CD14-positive monocyte (primary cell): Measurements from ENCODE around the gene NDRG3. TPM values are rescaled to one million over a fixed set of nuclear protein-coding genes. Genes with fewer than 3 reads are reported as not detected.

Experiments
- DNase-seq, 3 donors: peaks; one replicate each; pipeline ENCODE4 v3.0.0-alpha.2; 2011 to 2022
- H2AFZ ChIP-seq: 2 replicates; pipeline ENCODE4 v1.6.0; 2012; ENCODE audit warnings: mild to moderate bottlenecking, low read depth, low read length, inconsistent platforms; ENCODE audit not compliant: insufficient read depth, poor library complexity, severe bottlenecking
- H3K27ac ChIP-seq, 2 donors: 1 replicate in 1 of 2; 2 replicates in 1 of 2; pipeline ENCODE4 v1.5.1; 2012 to 2013; ENCODE audit warnings: low read length in 2 of 2, control low read depth in 1 of 2, inconsistent platforms in 1 of 2, low read depth in 1 of 2, mild to moderate bottlenecking in 1 of 2
- H3K27me3 ChIP-seq, 2 donors: one replicate each; pipeline versions ENCODE4 v1.6.0 to v1.6.1; 2011 to 2013; ENCODE audit warnings: low read length in 2 of 2; ENCODE audit not compliant: control insufficient read depth in 2 of 2, insufficient read depth in 2 of 2
- H3K36me3 ChIP-seq, 2 donors: replicated peaks in 1 of 2; 1 replicate in 1 of 2; 2 replicates in 1 of 2; pipeline versions ENCODE4 v1.5.1 to v1.6.1; 2012 to 2013; ENCODE audit warnings: low read length in 2 of 2, control low read depth in 1 of 2, inconsistent platforms in 1 of 2, mild to moderate bottlenecking in 1 of 2; ENCODE audit not compliant: insufficient read depth in 2 of 2, control insufficient read depth in 1 of 2
- H3K4me1 ChIP-seq, 2 donors: 1 replicate in 1 of 2; 2 replicates in 1 of 2; pipeline versions ENCODE4 v1.5.1 to v1.6.1; 2012 to 2013; ENCODE audit warnings: low read length in 2 of 2, control low read depth in 1 of 2, inconsistent platforms in 1 of 2, mild to moderate bottlenecking in 1 of 2, moderate library complexity in 1 of 2; ENCODE audit not compliant: insufficient read depth in 2 of 2, control insufficient read depth in 1 of 2
- H3K4me2 ChIP-seq: replicated peaks from 2 replicates; pipeline ENCODE3; 2012; ENCODE audit warnings: low read length, moderate library complexity, mild to moderate bottlenecking; ENCODE audit not compliant: poor library complexity, severe bottlenecking; ENCODE audit errors: extremely low read depth
- H3K4me3 ChIP-seq, 3 experiments: fragments of 200-600 bp in 1 of 3; sonication (generic) in 1 of 3; replicated peaks in 1 of 3; 1 replicate in 2 of 3; 2 replicates in 1 of 3; pipeline ENCODE4 v1.5.1; 2011 to 2013; ENCODE audit warnings: low read length in 3 of 3, mild to moderate bottlenecking in 3 of 3, control low read depth in 2 of 3, low read depth in 2 of 3, inconsistent platforms in 1 of 3, moderate library complexity in 1 of 3
- H3K79me2 ChIP-seq: 2 replicates; pipeline ENCODE4 v1.6.0; 2012; ENCODE audit warnings: mild to moderate bottlenecking, control low read depth, inconsistent platforms, low read length, moderate library complexity; ENCODE audit not compliant: insufficient read depth
- H3K9ac ChIP-seq: 2 replicates; pipeline ENCODE4 v1.6.0; 2017; ENCODE audit warnings: low read length, mild to moderate bottlenecking; ENCODE audit not compliant: insufficient read depth, poor library complexity, severe bottlenecking
- H3K9me3 ChIP-seq, 2 donors: replicated peaks in 1 of 2; 1 replicate in 1 of 2; 2 replicates in 1 of 2; pipeline versions ENCODE4 v1.5.1 to v1.6.1; 2012 to 2013; ENCODE audit warnings: low read length in 2 of 2, control low read depth in 1 of 2; ENCODE audit not compliant: control insufficient read depth in 1 of 2, insufficient read depth in 1 of 2
- H4K20me1 ChIP-seq: 2 replicates; pipeline ENCODE4 v1.6.0; 2012; ENCODE audit warnings: mild to moderate bottlenecking, low read length, control low read depth, moderate library complexity; ENCODE audit not compliant: insufficient read depth
- H3K27ac Mint-ChIP-seq, 7 donors: one replicate each; pipeline ENCODE4 v1.8.0; 2020; ENCODE audit warnings: mild to moderate bottlenecking in 7 of 7, mixed read lengths in 7 of 7, moderate library complexity in 6 of 7, inconsistent platforms in 2 of 7
- H3K27me3 Mint-ChIP-seq, 3 donors: one replicate each; pipeline ENCODE4 v1.8.0; 2021 to 2022; ENCODE audit warnings: low read depth in 3 of 3, mild to moderate bottlenecking in 3 of 3, mixed read lengths in 3 of 3, moderate library complexity in 3 of 3, inconsistent platforms in 1 of 3
- H3K36me3 Mint-ChIP-seq, 2 donors: one replicate each; pipeline ENCODE4 v1.8.0; 2020; ENCODE audit warnings: mixed read lengths in 2 of 2, inconsistent platforms in 1 of 2, mild to moderate bottlenecking in 1 of 2
- H3K4me1 Mint-ChIP-seq: one replicate; pipeline ENCODE4 v1.8.0; 2020; ENCODE audit warnings: mild to moderate bottlenecking, mixed read lengths
- H3K4me3 Mint-ChIP-seq, 2 donors: one replicate each; pipeline ENCODE4 v1.8.0; 2020; ENCODE audit warnings: mild to moderate bottlenecking in 2 of 2, mixed read lengths in 2 of 2, moderate library complexity in 1 of 2
- H3K9me3 Mint-ChIP-seq, 7 donors: one replicate each; pipeline ENCODE4 v1.8.0; 2020 to 2022; ENCODE audit warnings: mixed read lengths in 7 of 7, mild to moderate bottlenecking in 6 of 7, moderate library complexity in 6 of 7, inconsistent platforms in 2 of 7
- WGBS: methylation state at CpG from one replicate; pipeline ENCODE4 v1.1.5; 2013; ENCODE audit warnings: missing lambda C conversion rate; ENCODE audit not compliant: insufficient coverage; 5-methylcytosine and 5-hydroxymethylcytosine counted together
- intact Hi-C, 2 donors: fragments of 100-400 bp; cut with micrococcal nuclease; formaldehyde crosslinking; loops; one replicate each; pipeline versions ENCODE4 v1.15.0 to v1.15.1; 2023
- polyA plus RNA-seq, 3 donors: library from polyadenylated mRNA; depleted of rRNA in 1 of 3; unstranded in 2 of 3; stranded (reverse) in 1 of 3; fragments of 300-500 nt in 2 of 3; fragments of >200 nt in 1 of 3; fragmentation: Illumina TruSeq in 2 of 3; gene quantifications; 1 replicate in 2 of 3; 2 replicates in 1 of 3; pipeline ENCODE4 v1.2.3, GENCODE V29; 2012 to 2021
- TF ChIP-seq, protein P1 (sequence below): fragments of 200-600 bp; IDR thresholded peaks from one replicate; pipeline ENCODE4 v1.8.0; 2022; ENCODE audit warnings: antibody characterized with exemption, mild to moderate bottlenecking

NDRG3 gene
- polyA plus RNA-seq, 3 donors = 16.0 to 23.2 (median 21.7) TPM

DNA sequence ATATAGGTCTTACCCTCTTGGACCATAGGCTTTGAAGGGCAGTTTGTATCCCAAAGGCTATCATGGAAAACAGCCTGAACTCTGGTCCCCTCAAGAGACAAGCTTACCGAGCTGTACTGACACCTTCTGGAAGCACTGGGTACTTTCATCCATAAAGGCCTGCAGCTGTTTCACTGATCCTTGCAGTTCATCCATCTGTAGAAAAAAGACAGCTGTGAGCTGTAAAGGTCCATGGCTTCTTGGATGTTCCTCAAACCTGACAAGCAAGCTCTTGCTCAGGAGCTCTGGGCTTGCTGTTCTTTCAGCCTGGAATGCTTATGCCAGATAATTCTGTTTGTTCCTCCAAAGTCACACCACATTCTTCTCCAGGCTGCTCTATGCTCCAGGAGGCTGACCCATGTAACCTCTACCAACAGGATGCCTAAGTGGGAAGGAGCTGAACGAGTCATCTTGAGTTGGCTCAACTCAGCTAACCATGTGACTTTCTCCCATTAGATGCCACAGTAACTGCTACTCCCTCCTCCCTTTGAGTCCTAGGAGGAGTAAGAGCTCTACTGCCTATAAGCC is 8.8 kb upstream of the NDRG3 start:
- 0% methylated on average over 1 of the region's 2 CpGs for WGBS
- Histone ChIP-seq H3K4me2 (no peak overlapping the region), H3K9me3 (no peaks in the 10 kb centered on the region), H3K4me3 (no peak overlapping the region), H3K36me3 (peaks cover 16 to 32% of the 10 kb centered on the region in 2 donors), H3K4me1 (peaks cover 22 to 27% of the 10 kb centered on the region in 2 donors), H2AFZ (no peak overlapping the region), H4K20me1 (no peaks in the 10 kb centered on the region), H3K27ac (peak overlapping the region in 1 of 2 donors; percentile 27), H3K27me3 (no peaks in the 10 kb centered on the region), H3K9ac (no peak overlapping the region), H3K79me2 (no peaks in the 10 kb centered on the region)
- TF ChIP-seq, protein P1, sequence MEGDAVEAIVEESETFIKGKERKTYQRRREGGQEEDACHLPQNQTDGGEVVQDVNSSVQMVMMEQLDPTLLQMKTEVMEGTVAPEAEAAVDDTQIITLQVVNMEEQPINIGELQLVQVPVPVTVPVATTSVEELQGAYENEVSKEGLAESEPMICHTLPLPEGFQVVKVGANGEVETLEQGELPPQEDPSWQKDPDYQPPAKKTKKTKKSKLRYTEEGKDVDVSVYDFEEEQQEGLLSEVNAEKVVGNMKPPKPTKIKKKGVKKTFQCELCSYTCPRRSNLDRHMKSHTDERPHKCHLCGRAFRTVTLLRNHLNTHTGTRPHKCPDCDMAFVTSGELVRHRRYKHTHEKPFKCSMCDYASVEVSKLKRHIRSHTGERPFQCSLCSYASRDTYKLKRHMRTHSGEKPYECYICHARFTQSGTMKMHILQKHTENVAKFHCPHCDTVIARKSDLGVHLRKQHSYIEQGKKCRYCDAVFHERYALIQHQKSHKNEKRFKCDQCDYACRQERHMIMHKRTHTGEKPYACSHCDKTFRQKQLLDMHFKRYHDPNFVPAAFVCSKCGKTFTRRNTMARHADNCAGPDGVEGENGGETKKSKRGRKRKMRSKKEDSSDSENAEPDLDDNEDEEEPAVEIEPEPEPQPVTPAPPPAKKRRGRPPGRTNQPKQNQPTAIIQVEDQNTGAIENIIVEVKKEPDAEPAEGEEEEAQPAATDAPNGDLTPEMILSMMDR = peak; percentile 78
- DNase-seq = peak; percentile 37 to 58 (median 51)
- Mint-ChIP-seq H3K9me3 (peaks cover 0 to 3% (median 0%) of the 10 kb centered on the region in 7 donors), H3K27ac (peak overlapping the region in 3 of 7 donors; percentile 30 to 56 (median 53)), H3K4me1 (peaks cover 30% of the 10 kb centered on the region), H3K27me3 (no peaks in the 10 kb centered on the region), H3K4me3 (no peak overlapping the region), H3K36me3 (peaks cover 27 to 45% of the 10 kb centered on the region in 2 donors)
- intact Hi-C loops = loop anchor here in 1 of 2 donors (10.0 kb wide), 1 partner anchor 200 kb away; no protein-coding TSS in a partner anchor

DNA sequence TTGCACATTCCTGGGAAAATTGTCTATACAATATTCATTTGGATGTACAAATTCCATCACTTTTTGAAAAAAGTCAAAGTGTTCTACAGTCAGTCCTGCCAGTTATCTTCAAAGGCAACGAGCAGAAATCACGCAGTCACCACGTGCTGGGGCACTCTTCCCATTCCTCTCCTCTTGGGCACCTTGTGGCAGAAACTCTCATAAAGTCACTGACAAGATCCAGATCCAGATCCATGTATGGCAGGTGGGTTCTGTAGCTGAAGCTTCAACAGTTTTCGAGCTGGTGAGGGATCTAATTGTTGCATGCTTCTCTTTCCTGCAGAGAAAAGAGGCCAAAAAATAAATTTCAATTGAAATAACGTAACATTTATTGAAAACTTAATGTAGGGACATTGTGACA is 6.7 kb upstream of the NDRG3 start:
- Histone ChIP-seq H3K36me3 (peaks cover 16 to 32% of the 10 kb centered on the region in 2 donors), H3K4me3 (no peak overlapping the region), H3K4me1 (peaks cover 16 to 17% of the 10 kb centered on the region in 2 donors), H2AFZ (no peak overlapping the region), H4K20me1 (no peaks in the 10 kb centered on the region), H3K27ac (no peak overlapping the region), H3K79me2 (no peaks in the 10 kb centered on the region), H3K9me3 (no peaks in the 10 kb centered on the region), H3K9ac (no peak overlapping the region), H3K4me2 (no peak overlapping the region), H3K27me3 (no peaks in the 10 kb centered on the region)
- TF ChIP-seq, protein P1 = no peak
- no peak for DNase-seq
- peaks cover 27 to 45% of the 10 kb centered on the region in 2 donors for H3K36me3 Mint-ChIP-seq
- H3K27me3 Mint-ChIP-seq = peaks cover 0 to 2% (median 0%) of the 10 kb centered on the region in 3 donors
- no peaks in the 10 kb centered on the region for H3K9me3 Mint-ChIP-seq
- WGBS = 97% methylated on average over 4 of the region's 5 CpGs
- H3K27ac Mint-ChIP-seq = peak overlapping the region in 1 of 7 donors; percentile 46
- no peak overlapping the region for H3K4me3 Mint-ChIP-seq
- intact Hi-C loops = loop anchor here in 1 of 2 donors (10.0 kb wide), 1 partner anchor 198 kb away; no protein-coding TSS in a partner anchor
- H3K4me1 Mint-ChIP-seq = peaks cover 24% of the 10 kb centered on the region
